Measurements from ENCODE around the gene PRRT2. TPM values are rescaled to one million over a fixed set of nuclear protein-coding genes. Genes with fewer than 3 reads are reported as not detected.

The PRRT2 gene
- total and polyA plus RNA-seq, 2 donors from 2014 or later, result 0.88 to 1.9 TPM

DNA sequence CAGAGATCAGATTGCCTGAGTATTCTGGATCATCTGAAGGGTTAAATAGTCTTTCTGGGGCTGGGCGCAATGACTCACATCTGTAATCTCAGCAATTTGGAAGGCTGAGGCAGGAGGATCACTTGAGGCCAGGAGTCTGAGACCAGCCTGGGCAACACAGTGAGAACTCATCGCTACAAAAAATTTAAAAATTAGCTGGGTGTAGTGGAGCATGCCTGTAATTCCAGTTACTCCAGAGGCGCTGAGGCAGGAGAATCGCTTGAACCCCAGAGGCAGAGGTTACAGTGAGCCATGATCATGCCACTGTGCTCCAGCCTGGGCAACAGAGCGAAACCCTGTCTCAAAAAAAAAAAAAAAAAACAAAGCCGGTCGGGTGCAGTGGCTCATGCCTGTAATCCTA lies 23.9 kb downstream of the PRRT2 start:
- DNase-seq (no peak), FAIRE-seq (no peak)
- H3K4me1 ChIP-seq (ENCODE audit: control insufficient read depth in 2 of 3, insufficient read depth in 2 of 3, low read depth in 1 of 3, low read length in 3 of 3), result no peaks in the 10 kb centered on the region
- H3K9me3 ChIP-seq (ENCODE audit: control insufficient read depth in 2 of 3, insufficient read depth in 1 of 3, low read length in 3 of 3), result no peaks in the 10 kb centered on the region
- TF ChIP-seq, protein P1, sequence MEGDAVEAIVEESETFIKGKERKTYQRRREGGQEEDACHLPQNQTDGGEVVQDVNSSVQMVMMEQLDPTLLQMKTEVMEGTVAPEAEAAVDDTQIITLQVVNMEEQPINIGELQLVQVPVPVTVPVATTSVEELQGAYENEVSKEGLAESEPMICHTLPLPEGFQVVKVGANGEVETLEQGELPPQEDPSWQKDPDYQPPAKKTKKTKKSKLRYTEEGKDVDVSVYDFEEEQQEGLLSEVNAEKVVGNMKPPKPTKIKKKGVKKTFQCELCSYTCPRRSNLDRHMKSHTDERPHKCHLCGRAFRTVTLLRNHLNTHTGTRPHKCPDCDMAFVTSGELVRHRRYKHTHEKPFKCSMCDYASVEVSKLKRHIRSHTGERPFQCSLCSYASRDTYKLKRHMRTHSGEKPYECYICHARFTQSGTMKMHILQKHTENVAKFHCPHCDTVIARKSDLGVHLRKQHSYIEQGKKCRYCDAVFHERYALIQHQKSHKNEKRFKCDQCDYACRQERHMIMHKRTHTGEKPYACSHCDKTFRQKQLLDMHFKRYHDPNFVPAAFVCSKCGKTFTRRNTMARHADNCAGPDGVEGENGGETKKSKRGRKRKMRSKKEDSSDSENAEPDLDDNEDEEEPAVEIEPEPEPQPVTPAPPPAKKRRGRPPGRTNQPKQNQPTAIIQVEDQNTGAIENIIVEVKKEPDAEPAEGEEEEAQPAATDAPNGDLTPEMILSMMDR (IDR thresholded peaks at IDR 0.05; ENCODE audit: borderline replicate concordance, extremely low read depth, insufficient read depth), result no peak
- no peak overlapping the region for H3K9ac ChIP-seq (ENCODE audit: low read length in 3 of 3)
- H3K4me3 ChIP-seq (ENCODE audit: low read length in 3 of 3), result no peak overlapping the region
- no peak overlapping the region for H3K27ac ChIP-seq (ENCODE audit: low read depth in 2 of 2, low read length in 2 of 2)
- H3K36me3 ChIP-seq (ENCODE audit: control insufficient read depth in 2 of 3, insufficient read depth in 3 of 3, low read length in 3 of 3), result peaks cover 0 to 54% (median 32%) of the 10 kb centered on the region in 3 donors
- intact Hi-C loops (cut with DNase I), result no loop called here
- no peaks in the 10 kb centered on the region for H3K27me3 ChIP-seq (ENCODE audit: control insufficient read depth, insufficient read depth, low read length)

DNA sequence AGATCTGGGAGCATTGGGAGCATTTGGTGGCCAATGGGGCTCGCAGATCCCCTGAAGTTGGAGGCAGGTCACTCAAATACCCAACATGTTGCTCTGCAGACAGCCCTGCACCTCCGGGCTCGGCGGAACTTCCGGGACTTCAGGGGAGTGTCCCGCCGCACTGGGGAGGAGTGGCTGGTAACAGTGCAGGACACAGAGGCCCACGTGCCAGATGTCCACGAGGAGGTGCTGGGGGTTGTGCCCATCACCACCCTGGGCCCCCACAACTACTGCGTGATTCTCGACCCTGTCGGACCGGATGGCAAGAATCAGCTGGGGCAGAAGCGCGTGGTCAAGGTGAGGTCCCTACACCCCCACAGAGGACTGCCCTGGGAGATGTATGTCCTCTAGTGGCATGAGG lies 24.6 kb downstream of the PRRT2 start:
- FAIRE-seq (no peak), DNase-seq (no peak)

DNA sequence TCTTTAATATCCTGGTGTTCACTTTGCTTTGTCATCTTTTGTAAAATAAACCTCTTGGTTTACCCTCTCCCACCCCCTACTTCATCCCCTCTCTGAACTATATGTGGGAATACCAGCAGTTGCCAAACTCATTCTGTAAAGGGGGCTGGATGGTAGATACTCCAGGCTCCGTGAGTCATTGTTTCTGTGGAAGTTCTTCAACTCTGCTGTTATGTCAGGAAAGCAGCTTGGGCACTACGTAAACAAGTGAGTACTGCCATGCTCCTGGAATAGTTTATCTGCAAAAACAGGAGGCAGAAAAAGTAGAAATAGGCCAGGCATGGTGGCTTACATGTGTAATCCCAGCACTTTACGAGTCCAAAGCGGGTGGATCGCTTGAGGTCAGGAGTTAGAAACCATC lies 25.8 kb downstream of the PRRT2 start:
- Histone ChIP-seq H3K36me3 (ENCODE audit: control insufficient read depth in 2 of 3, insufficient read depth in 3 of 3, low read length in 3 of 3) (peaks cover 0 to 65% (median 36%) of the 10 kb centered on the region in 3 donors), H3K4me1 (ENCODE audit: control insufficient read depth in 2 of 3, insufficient read depth in 2 of 3, low read depth in 1 of 3, low read length in 3 of 3) (no peaks in the 10 kb centered on the region), H3K27ac (ENCODE audit: low read depth in 2 of 2, low read length in 2 of 2) (no peak overlapping the region), H3K4me3 (ENCODE audit: low read length in 3 of 3) (no peak overlapping the region), H3K9me3 (ENCODE audit: control insufficient read depth in 2 of 3, insufficient read depth in 1 of 3, low read length in 3 of 3) (no peaks in the 10 kb centered on the region), H3K9ac (ENCODE audit: low read length in 3 of 3) (no peak overlapping the region), H3K27me3 (ENCODE audit: control insufficient read depth, insufficient read depth, low read length) (no peaks in the 10 kb centered on the region)
- no peak for DNase-seq
- no peak for FAIRE-seq
- intact Hi-C loops (cut with DNase I), result no loop called here
- TF ChIP-seq, protein P1 (IDR thresholded peaks at IDR 0.05; ENCODE audit: borderline replicate concordance, extremely low read depth, insufficient read depth), result no peak

More for the DNA sequence above, 24.6 kb downstream of the PRRT2 start:
- Histone ChIP-seq H3K36me3 (ENCODE audit: control insufficient read depth in 2 of 3, insufficient read depth in 3 of 3, low read length in 3 of 3) (peaks cover 0 to 59% (median 33%) of the 10 kb centered on the region in 3 donors), H3K4me1 (ENCODE audit: control insufficient read depth in 2 of 3, insufficient read depth in 2 of 3, low read depth in 1 of 3, low read length in 3 of 3) (no peaks in the 10 kb centered on the region), H3K9me3 (ENCODE audit: control insufficient read depth in 2 of 3, insufficient read depth in 1 of 3, low read length in 3 of 3) (no peaks in the 10 kb centered on the region), H3K27ac (ENCODE audit: low read depth in 2 of 2, low read length in 2 of 2) (no peak overlapping the region), H3K9ac (ENCODE audit: low read length in 3 of 3) (no peak overlapping the region), H3K4me3 (ENCODE audit: low read length in 3 of 3) (no peak overlapping the region), H3K27me3 (ENCODE audit: control insufficient read depth, insufficient read depth, low read length) (no peaks in the 10 kb centered on the region)
- TF ChIP-seq, protein P1 (IDR thresholded peaks at IDR 0.05; ENCODE audit: borderline replicate concordance, extremely low read depth, insufficient read depth), result no peak
- intact Hi-C loops (cut with DNase I), result no loop called here

DNA sequence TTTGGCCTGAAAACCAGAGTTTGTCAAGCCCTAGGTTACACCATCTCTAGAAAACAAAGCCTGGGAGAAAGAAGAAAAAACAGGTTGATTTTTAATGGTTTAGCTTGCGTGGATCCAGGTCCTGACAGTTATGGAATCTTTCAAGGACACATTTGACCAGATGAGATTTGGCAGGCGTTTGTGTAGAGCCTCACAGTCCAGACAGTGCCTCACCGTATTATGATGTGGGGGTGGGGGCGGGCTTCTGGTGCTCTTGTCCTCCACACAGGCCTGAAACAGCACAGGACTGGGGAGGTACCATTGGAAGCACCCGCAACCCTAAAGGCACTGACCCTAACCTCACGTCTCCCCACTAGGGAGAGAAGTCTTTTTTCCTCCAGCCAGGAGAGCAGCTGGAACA lies 27.8 kb downstream of the PRRT2 start:
- Histone ChIP-seq H3K27ac (ENCODE audit: low read depth in 2 of 2, low read length in 2 of 2) (no peak overlapping the region), H3K36me3 (ENCODE audit: control insufficient read depth in 2 of 3, insufficient read depth in 3 of 3, low read length in 3 of 3) (peaks cover 0 to 58% (median 31%) of the 10 kb centered on the region in 3 donors), H3K9ac (ENCODE audit: low read length in 3 of 3) (no peak overlapping the region), H3K27me3 (ENCODE audit: control insufficient read depth, insufficient read depth, low read length) (no peaks in the 10 kb centered on the region), H3K4me3 (ENCODE audit: low read length in 3 of 3) (no peak overlapping the region), H3K9me3 (ENCODE audit: control insufficient read depth in 2 of 3, insufficient read depth in 1 of 3, low read length in 3 of 3) (no peaks in the 10 kb centered on the region), H3K4me1 (ENCODE audit: control insufficient read depth in 2 of 3, insufficient read depth in 2 of 3, low read depth in 1 of 3, low read length in 3 of 3) (no peaks in the 10 kb centered on the region)
- FAIRE-seq (no peak), DNase-seq (no peak)
- intact Hi-C loops (cut with DNase I), result no loop called here
- TF ChIP-seq, protein P1 (IDR thresholded peaks at IDR 0.05; ENCODE audit: borderline replicate concordance, extremely low read depth, insufficient read depth), result no peak
